GM23338 (cell line): ENCODE data around the gene OR13C4. TPM values are rescaled to one million over a fixed set of nuclear protein-coding genes. Genes with fewer than 3 reads are reported as not detected.

ENCODE experiments used
- ATAC-seq: fragments of 200-7000 bp; cut with Tn5 transposase; 3 replicates; pipeline ENCODE4 v1.9.1; 2020
- DNase-seq: peaks from one replicate; pipeline ENCODE4 v3.0.0-alpha.2; 2015; ENCODE audit warnings: low spot score
- H2AFZ ChIP-seq: fragments of 200-600 bp; sonication (generic); 2 replicates; pipeline ENCODE4 v1.8.0; 2016; ENCODE audit warnings: antibody characterized with exemption, mild to moderate bottlenecking, moderate library complexity
- H3F3A ChIP-seq: fragments of 200-600 bp; sonication (generic); replicated peaks from 2 replicates; pipeline ENCODE4 v1.8.0; 2017; ENCODE audit warnings: antibody characterized with exemption, mixed run types, low read depth
- H3K27ac ChIP-seq: fragments of 200-600 bp; sonication (generic); 2 replicates; pipeline ENCODE4 v1.6.1; 2016; ENCODE audit warnings: low read depth
- H3K27me3 ChIP-seq: fragments of 200-600 bp; sonication (generic); 2 replicates; pipeline ENCODE4 v1.8.0; 2016; ENCODE audit warnings: mild to moderate bottlenecking, mixed run types, moderate library complexity; ENCODE audit not compliant: insufficient read depth
- H3K36me3 ChIP-seq: fragments of 200-600 bp; sonication (generic); 2 replicates; pipeline ENCODE4 v1.8.0; 2016; ENCODE audit warnings: mild to moderate bottlenecking; ENCODE audit not compliant: insufficient read depth
- H3K4me1 ChIP-seq: fragments of 200-600 bp; sonication (generic); 2 replicates; pipeline ENCODE4 v1.8.0; 2016; ENCODE audit warnings: mild to moderate bottlenecking, moderate library complexity; ENCODE audit not compliant: insufficient read depth
- H3K4me2 ChIP-seq: fragments of 200-600 bp; sonication (generic); 2 replicates; pipeline ENCODE4 v1.7.1; 2017; ENCODE audit warnings: mixed run types
- H3K4me3 ChIP-seq: fragments of 200-600 bp; sonication (generic); 2 replicates; pipeline ENCODE4 v1.6.1; 2016; ENCODE audit warnings: mixed run types
- H3K79me2 ChIP-seq: fragments of 200-600 bp; sonication (generic); replicated peaks from 2 replicates; pipeline ENCODE4 v1.8.0; 2017; ENCODE audit warnings: mild to moderate bottlenecking; ENCODE audit not compliant: insufficient read depth
- H3K9me2 ChIP-seq: fragments of 200-600 bp; sonication (generic); 2 replicates; pipeline ENCODE4 v1.8.0; 2017; ENCODE audit not compliant: insufficient read depth
- H4K20me1 ChIP-seq: fragments of 200-600 bp; sonication (generic); replicated peaks from 2 replicates; pipeline ENCODE4 v1.8.0; 2017; ENCODE audit warnings: mild to moderate bottlenecking; ENCODE audit not compliant: insufficient read depth
- H3K27ac Mint-ChIP-seq: 2 replicates; pipeline ENCODE4 v1.8.0; 2020; ENCODE audit warnings: inconsistent platforms, mild to moderate bottlenecking, moderate library complexity, mixed read lengths
- H3K27me3 Mint-ChIP-seq: 3 replicates; pipeline ENCODE4 v1.8.0; 2022; ENCODE audit warnings: low read depth, mild to moderate bottlenecking, moderate library complexity, mixed read lengths, inconsistent platforms; ENCODE audit not compliant: insufficient read depth, poor library complexity
- H3K36me3 Mint-ChIP-seq: 3 replicates; pipeline ENCODE4 v1.8.0; 2021; ENCODE audit warnings: low read depth, mild to moderate bottlenecking, inconsistent platforms, moderate library complexity, mixed read lengths
- H3K4me1 Mint-ChIP-seq: 3 replicates; pipeline ENCODE4 v1.8.0; 2020; ENCODE audit warnings: mild to moderate bottlenecking, inconsistent platforms, mixed read lengths
- H3K4me3 Mint-ChIP-seq: 3 replicates; pipeline ENCODE4 v1.8.0; 2021; ENCODE audit warnings: moderate library complexity, mild to moderate bottlenecking, inconsistent platforms, mixed read lengths
- H3K9me3 Mint-ChIP-seq: 3 replicates; pipeline ENCODE4 v1.8.0; 2020; ENCODE audit warnings: moderate library complexity, mild to moderate bottlenecking, inconsistent platforms, mixed read lengths
- CREB1 ChIP-seq: fragments of 250-450 bp; sonication (Bioruptor Pico); IDR thresholded peaks from 2 replicates; pipeline ENCODE4 v1.5.0; 2020; ENCODE audit warnings: low read depth, mild to moderate bottlenecking, moderate library complexity
- EZH2 ChIP-seq: fragments of 200-600 bp; sonication (generic); IDR thresholded peaks from one replicate; pipeline ENCODE4 v1.8.0; 2017; ENCODE audit warnings: antibody characterized with exemption, mild to moderate bottlenecking, low read depth; ENCODE audit not compliant: unreplicated experiment
- EZH2phosphoT487 ChIP-seq: fragments of 200-600 bp; sonication (generic); IDR thresholded peaks from one replicate; pipeline ENCODE4 v1.8.1; 2018; ENCODE audit warnings: antibody characterized with exemption; ENCODE audit not compliant: unreplicated experiment
- JUNB ChIP-seq: IDR thresholded peaks from one replicate; pipeline ENCODE4 v1.6.1; 2016; ENCODE audit warnings: antibody characterized with exemption; ENCODE audit not compliant: unreplicated experiment
- NANOG ChIP-seq: IDR thresholded peaks from 2 replicates; pipeline ENCODE4 v1.6.1; 2016; ENCODE audit warnings: antibody characterized with exemption, borderline replicate concordance
- POLR2AphosphoS5 ChIP-seq: IDR thresholded peaks from 2 replicates; pipeline ENCODE4 v1.6.1; 2016; ENCODE audit warnings: antibody characterized with exemption, low read depth
- STAT1 ChIP-seq: IDR thresholded peaks from one replicate; pipeline ENCODE4 v1.6.1; 2016; ENCODE audit warnings: antibody characterized with exemption; ENCODE audit not compliant: unreplicated experiment
- ZNF114 ChIP-seq: fragments of 250-450 bp; sonication (Bioruptor Pico); IDR thresholded peaks from 2 replicates; pipeline ENCODE4 v1.5.0; 2020; ENCODE audit warnings: mild to moderate bottlenecking, moderate library complexity
- ZNF331 ChIP-seq: fragments of 250-450 bp; sonication (Bioruptor Pico); IDR thresholded peaks from 2 replicates; pipeline ENCODE4 v1.5.0; 2020; ENCODE audit warnings: low read depth, mild to moderate bottlenecking, moderate library complexity
- long read RNA-seq: library from polyadenylated mRNA; unstranded; transcript quantifications from one replicate; pipeline ENCODE4 v2.0.0, GENCODE V29; 2020; ENCODE audit not compliant: unreplicated experiment
- polyA plus RNA-seq: library from polyadenylated mRNA; unstranded; fragments of >200 nt; fragmentation: Nextera tagmentation; extraction: Ambion mirVana; gene quantifications from 2 replicates; pipeline ENCODE4 v1.2.1, GENCODE V29; 2016
- total RNA-seq: library from RNA; depleted of rRNA; stranded (reverse); fragments of >200 nt; shearing (Covaris generic); gene quantifications from 2 replicates; pipeline ENCODE4 v1.2.3, GENCODE V29; 2014; rRNA removed
- TF ChIP-seq, protein P1 (sequence below): IDR thresholded peaks from 2 replicates; pipeline ENCODE4 v1.6.1; 2016; ENCODE audit warnings: antibody characterized with exemption
- TF ChIP-seq, protein P2 (sequence below), 2 experiments: fragments of 200-600 bp in 1 of 2; sonication (generic) in 1 of 2; conservative IDR thresholded peaks; 2 replicates each; pipeline versions ENCODE4 v1.5.1 to v1.6.1; 2016 to 2017; ENCODE audit warnings: antibody characterized with exemption in 2 of 2, low read depth in 2 of 2, mild to moderate bottlenecking in 2 of 2, moderate library complexity in 1 of 2
- TF ChIP-seq, protein P3 (sequence below): fragments of 250-450 bp; sonication (Bioruptor Pico); IDR thresholded peaks from 2 replicates; pipeline ENCODE4 v1.5.0; 2020; ENCODE audit warnings: mild to moderate bottlenecking, moderate library complexity

OR13C4 gene
- total RNA-seq: not detected in 2 replicates
- polyA plus RNA-seq: not detected in 2 replicates
- long read RNA-seq: 0 reads

DNA sequence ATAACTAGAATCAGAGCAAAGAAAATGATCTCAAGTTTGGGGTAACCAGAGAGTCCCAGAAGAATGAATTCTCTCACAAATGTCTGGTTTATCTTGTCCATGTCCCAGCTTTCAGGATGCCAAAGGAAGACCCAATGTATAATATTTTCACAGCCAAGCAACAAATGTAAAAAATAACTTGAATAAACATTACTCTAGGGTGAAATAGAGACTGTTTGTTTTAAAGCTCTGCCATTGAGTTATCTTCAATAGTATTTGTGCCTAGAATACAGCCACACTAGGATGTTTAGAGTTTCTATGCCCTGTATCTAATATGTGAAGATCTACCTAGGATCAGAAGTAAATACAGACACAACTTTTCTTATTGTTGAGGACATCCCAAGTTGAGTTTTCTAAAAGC is at the start of gene OR13C4:
TSS of gene OR13C4 (minus strand) at position 101 of the 400 bp plus-strand sequence. CDS start at position 101, 0 bp downstream.
- Histone ChIP-seq H3K4me3 (no peak within 1 kb of the TSS), H3K4me2 (no peak within 1 kb of the TSS), H3K27me3 (no peaks in the 10 kb centered on the region), H3K36me3 (no peaks in the 10 kb centered on the region; the same call in 1 of the 2 replicates), H2AFZ (no peak within 1 kb of the TSS), H3K27ac (no peak within 1 kb of the TSS), H3K9me2 (peaks cover 13% of the 10 kb centered on the region; the same call in 1 of the 2 replicates), H3K79me2 (no peaks in the 10 kb centered on the region), H3F3A (no peaks in the 10 kb centered on the region), H4K20me1 (no peaks in the 10 kb centered on the region), H3K4me1 (peaks cover 2% of the 10 kb centered on the region; the same call in 1 of the 2 replicates)
- ATAC-seq: no peak
- Mint-ChIP-seq H3K27me3 (peaks cover 1% of the 10 kb centered on the region), H3K4me3 (no peak within 1 kb of the TSS), H3K9me3 (peaks cover 18% of the 10 kb centered on the region), H3K36me3 (no peaks in the 10 kb centered on the region), H3K4me1 (peaks cover 1% of the 10 kb centered on the region), H3K27ac (no peak within 1 kb of the TSS)
- DNase-seq: no peak
- TF ChIP-seq EZH2: no peak

DNA sequence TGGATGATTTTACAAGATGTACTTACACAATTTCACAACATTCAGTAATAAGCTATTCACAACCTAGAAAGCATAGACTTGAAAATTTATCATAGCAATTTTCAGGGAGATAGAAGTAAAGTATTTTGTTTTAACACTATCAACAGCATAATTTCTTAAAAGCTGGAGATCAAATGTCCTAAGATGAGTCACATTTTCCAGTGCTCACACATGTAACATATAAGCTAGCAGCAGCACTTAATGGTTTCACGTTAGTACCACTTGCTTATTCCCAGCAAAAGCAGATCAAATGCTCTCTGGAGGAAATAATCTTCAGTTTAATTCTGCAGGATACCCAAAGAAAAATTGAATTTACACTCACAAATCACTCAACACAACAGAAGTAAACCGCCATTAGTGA is 48.4 kb upstream of the OR13C4 start:
- H3K36me3 Mint-ChIP-seq: no peaks in the 10 kb centered on the region
- Histone ChIP-seq H3K4me3 (no peak overlapping the region), H3K4me2 (no peak overlapping the region), H3F3A (no peaks in the 10 kb centered on the region), H3K9me2 (no peaks in the 10 kb centered on the region), H4K20me1 (no peaks in the 10 kb centered on the region), H3K36me3 (no peaks in the 10 kb centered on the region), H3K4me1 (no peaks in the 10 kb centered on the region), H3K79me2 (no peaks in the 10 kb centered on the region), H3K27ac (no peak overlapping the region), H2AFZ (no peak overlapping the region), H3K27me3 (no peaks in the 10 kb centered on the region)
- DNase-seq (no peak), ATAC-seq (no peak)
- peaks cover 8% of the 10 kb centered on the region; the same call in 2 of the 3 replicates for H3K9me3 Mint-ChIP-seq
- H3K27ac Mint-ChIP-seq: no peak overlapping the region
- no peak overlapping the region for H3K4me3 Mint-ChIP-seq
- no peaks in the 10 kb centered on the region for H3K4me1 Mint-ChIP-seq
- H3K27me3 Mint-ChIP-seq: no peaks in the 10 kb centered on the region
- no peak for TF ChIP-seq EZH2
- TF ChIP-seq EZH2phosphoT487: no peak
- no peak for TF ChIP-seq POLR2AphosphoS5
- TF ChIP-seq, protein P1, sequence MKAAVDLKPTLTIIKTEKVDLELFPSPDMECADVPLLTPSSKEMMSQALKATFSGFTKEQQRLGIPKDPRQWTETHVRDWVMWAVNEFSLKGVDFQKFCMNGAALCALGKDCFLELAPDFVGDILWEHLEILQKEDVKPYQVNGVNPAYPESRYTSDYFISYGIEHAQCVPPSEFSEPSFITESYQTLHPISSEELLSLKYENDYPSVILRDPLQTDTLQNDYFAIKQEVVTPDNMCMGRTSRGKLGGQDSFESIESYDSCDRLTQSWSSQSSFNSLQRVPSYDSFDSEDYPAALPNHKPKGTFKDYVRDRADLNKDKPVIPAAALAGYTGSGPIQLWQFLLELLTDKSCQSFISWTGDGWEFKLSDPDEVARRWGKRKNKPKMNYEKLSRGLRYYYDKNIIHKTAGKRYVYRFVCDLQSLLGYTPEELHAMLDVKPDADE: no peak
- no peak for TF ChIP-seq CREB1 (CRISPR knock-in tag)
- no peak for TF ChIP-seq STAT1
- no peak for TF ChIP-seq ZNF331 (CRISPR knock-in tag)
- TF ChIP-seq, protein P2, sequence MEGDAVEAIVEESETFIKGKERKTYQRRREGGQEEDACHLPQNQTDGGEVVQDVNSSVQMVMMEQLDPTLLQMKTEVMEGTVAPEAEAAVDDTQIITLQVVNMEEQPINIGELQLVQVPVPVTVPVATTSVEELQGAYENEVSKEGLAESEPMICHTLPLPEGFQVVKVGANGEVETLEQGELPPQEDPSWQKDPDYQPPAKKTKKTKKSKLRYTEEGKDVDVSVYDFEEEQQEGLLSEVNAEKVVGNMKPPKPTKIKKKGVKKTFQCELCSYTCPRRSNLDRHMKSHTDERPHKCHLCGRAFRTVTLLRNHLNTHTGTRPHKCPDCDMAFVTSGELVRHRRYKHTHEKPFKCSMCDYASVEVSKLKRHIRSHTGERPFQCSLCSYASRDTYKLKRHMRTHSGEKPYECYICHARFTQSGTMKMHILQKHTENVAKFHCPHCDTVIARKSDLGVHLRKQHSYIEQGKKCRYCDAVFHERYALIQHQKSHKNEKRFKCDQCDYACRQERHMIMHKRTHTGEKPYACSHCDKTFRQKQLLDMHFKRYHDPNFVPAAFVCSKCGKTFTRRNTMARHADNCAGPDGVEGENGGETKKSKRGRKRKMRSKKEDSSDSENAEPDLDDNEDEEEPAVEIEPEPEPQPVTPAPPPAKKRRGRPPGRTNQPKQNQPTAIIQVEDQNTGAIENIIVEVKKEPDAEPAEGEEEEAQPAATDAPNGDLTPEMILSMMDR (conservative IDR thresholded peaks at IDR 0.05; ENCODE audit: low read depth in 2 of 2): no peak
- TF ChIP-seq ZNF114: no peak
- TF ChIP-seq JUNB: no peak
- TF ChIP-seq, protein P3, sequence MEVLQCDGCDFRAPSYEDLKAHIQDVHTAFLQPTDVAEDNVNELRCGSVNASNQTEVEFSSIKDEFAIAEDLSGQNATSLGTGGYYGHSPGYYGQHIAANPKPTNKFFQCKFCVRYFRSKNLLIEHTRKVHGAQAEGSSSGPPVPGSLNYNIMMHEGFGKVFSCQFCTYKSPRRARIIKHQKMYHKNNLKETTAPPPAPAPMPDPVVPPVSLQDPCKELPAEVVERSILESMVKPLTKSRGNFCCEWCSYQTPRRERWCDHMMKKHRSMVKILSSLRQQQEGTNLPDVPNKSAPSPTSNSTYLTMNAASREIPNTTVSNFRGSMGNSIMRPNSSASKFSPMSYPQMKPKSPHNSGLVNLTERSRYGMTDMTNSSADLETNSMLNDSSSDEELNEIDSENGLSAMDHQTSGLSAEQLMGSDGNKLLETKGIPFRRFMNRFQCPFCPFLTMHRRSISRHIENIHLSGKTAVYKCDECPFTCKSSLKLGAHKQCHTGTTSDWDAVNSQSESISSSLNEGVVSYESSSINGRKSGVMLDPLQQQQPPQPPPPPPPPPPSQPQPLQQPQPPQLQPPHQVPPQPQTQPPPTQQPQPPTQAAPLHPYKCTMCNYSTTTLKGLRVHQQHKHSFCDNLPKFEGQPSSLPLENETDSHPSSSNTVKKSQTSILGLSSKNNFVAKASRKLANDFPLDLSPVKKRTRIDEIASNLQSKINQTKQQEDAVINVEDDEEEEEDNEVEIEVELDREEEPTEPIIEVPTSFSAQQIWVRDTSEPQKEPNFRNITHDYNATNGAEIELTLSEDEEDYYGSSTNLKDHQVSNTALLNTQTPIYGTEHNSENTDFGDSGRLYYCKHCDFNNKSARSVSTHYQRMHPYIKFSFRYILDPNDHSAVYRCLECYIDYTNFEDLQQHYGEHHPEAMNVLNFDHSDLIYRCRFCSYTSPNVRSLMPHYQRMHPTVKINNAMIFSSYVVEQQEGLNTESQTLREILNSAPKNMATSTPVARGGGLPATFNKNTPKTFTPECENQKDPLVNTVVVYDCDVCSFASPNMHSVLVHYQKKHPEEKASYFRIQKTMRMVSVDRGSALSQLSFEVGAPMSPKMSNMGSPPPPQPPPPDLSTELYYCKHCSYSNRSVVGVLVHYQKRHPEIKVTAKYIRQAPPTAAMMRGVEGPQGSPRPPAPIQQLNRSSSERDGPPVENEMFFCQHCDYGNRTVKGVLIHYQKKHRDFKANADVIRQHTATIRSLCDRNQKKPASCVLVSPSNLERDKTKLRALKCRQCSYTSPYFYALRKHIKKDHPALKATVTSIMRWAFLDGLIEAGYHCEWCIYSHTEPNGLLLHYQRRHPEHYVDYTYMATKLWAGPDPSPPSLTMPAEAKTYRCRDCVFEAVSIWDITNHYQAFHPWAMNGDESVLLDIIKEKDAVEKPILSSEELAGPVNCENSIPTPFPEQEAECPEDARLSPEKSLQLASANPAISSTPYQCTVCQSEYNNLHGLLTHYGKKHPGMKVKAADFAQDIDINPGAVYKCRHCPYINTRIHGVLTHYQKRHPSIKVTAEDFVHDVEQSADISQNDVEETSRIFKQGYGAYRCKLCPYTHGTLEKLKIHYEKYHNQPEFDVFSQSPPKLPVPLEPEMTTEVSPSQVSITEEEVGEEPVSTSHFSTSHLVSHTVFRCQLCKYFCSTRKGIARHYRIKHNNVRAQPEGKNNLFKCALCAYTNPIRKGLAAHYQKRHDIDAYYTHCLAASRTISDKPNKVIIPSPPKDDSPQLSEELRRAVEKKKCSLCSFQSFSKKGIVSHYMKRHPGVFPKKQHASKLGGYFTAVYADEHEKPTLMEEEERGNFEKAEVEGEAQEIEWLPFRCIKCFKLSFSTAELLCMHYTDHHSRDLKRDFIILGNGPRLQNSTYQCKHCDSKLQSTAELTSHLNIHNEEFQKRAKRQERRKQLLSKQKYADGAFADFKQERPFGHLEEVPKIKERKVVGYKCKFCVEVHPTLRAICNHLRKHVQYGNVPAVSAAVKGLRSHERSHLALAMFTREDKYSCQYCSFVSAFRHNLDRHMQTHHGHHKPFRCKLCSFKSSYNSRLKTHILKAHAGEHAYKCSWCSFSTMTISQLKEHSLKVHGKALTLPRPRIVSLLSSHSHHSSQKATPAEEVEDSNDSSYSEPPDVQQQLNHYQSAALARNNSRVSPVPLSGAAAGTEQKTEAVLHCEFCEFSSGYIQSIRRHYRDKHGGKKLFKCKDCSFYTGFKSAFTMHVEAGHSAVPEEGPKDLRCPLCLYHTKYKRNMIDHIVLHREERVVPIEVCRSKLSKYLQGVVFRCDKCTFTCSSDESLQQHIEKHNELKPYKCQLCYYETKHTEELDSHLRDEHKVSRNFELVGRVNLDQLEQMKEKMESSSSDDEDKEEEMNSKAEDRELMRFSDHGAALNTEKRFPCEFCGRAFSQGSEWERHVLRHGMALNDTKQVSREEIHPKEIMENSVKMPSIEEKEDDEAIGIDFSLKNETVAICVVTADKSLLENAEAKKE (CRISPR knock-in tag): no peak
- TF ChIP-seq NANOG: no peak
